Upper lobe of left lung (tissue), 6 donors: ENCODE data around the gene UACA. TPM values are rescaled to one million over a fixed set of nuclear protein-coding genes. Genes with fewer than 3 reads are reported as not detected.
A peak's percentile ranks its signal among the peaks of the same experiment; 100 is the strongest.

Experiments used
- ATAC-seq, 2 donors: fragments of 200-7000 bp; cut with Tn5 transposase; one replicate each; pipeline ENCODE4 v1.9.1; 2022; ENCODE audit warnings: mild to moderate bottlenecking in 2 of 2, moderate library complexity in 2 of 2; ENCODE audit not compliant: low FRiP score in 2 of 2
- DNase-seq, 2 donors: peaks; one replicate each; pipeline ENCODE4 v3.0.0-alpha.2; 2019 to 2020
- H3K27ac ChIP-seq, 4 donors: fragments of 200-600 bp; sonication (generic); one replicate each; pipeline ENCODE4 v1.5.1; 2016 to 2019
- H3K27me3 ChIP-seq, 4 donors: fragments of 200-600 bp; sonication (generic); one replicate each; pipeline ENCODE4 v1.5.1; 2017 to 2019
- H3K36me3 ChIP-seq, 4 donors: fragments of 200-600 bp; sonication (generic); one replicate each; pipeline ENCODE4 v1.5.1; 2016 to 2019
- H3K4me1 ChIP-seq, 4 donors: fragments of 200-600 bp; sonication (generic); one replicate each; pipeline ENCODE4 v1.5.1; 2018 to 2019
- H3K4me3 ChIP-seq, 4 donors: fragments of 200-600 bp; sonication (generic); one replicate each; pipeline ENCODE4 v1.5.1; 2017 to 2019; ENCODE audit warnings: mild to moderate bottlenecking in 2 of 4, moderate library complexity in 1 of 4
- H3K9me3 ChIP-seq, 4 donors: fragments of 200-600 bp; sonication (generic); one replicate each; pipeline ENCODE4 v1.5.1; 2018 to 2019
- EP300 ChIP-seq, 4 donors: sonication (generic); formaldehyde crosslinking; IDR thresholded peaks; one replicate each; pipeline ENCODE4 v1.5.1; 2017; ENCODE audit warnings: antibody characterized with exemption in 4 of 4, control low read depth in 2 of 4
- POLR2A ChIP-seq, 4 donors: fragments of 450-650 bp; IDR thresholded peaks; one replicate each; pipeline ENCODE4 v1.5.1; 2016 to 2017; ENCODE audit warnings: antibody characterized with exemption in 4 of 4, mild to moderate bottlenecking in 2 of 4
- POLR2AphosphoS5 ChIP-seq, 2 donors: sonication (generic); formaldehyde crosslinking; IDR thresholded peaks; one replicate each; pipeline ENCODE4 v1.5.1; 2017; ENCODE audit warnings: antibody characterized with exemption in 2 of 2
- WGBS, 2 donors: methylation state at CpG; one replicate each; pipeline ENCODE4 v1.1.5; 2017 to 2018; 5-methylcytosine and 5-hydroxymethylcytosine counted together
- total RNA-seq, 6 donors: library from RNA; depleted of rRNA in 4 of 6; stranded (reverse); fragments of >200 nt in 4 of 6; gene quantifications; one replicate each; pipeline versions ENCODE4 v1.1.0 to v1.2.1, GENCODE V29; 2016 to 2021
- TF ChIP-seq, protein P1 (sequence below), 6 experiments: fragments of 450-650 bp in 4 of 6; fragments of 200-600 bp in 2 of 6; sonication (generic) in 2 of 6; IDR thresholded peaks; one replicate each; pipeline ENCODE4 v1.5.1; 2016 to 2019; ENCODE audit warnings: antibody characterized with exemption in 6 of 6
- donor health status: DM: no; HTN: no; CAD: no; lungs with moderate emphysema.
- donor health status: DM: no; HTN: yes; CAD: no; lungs with severe emphysema.

The UACA gene
- total RNA-seq, 6 donors from 2014 or later = 23.9 to 83.8 (median 39.0) TPM

DNA sequence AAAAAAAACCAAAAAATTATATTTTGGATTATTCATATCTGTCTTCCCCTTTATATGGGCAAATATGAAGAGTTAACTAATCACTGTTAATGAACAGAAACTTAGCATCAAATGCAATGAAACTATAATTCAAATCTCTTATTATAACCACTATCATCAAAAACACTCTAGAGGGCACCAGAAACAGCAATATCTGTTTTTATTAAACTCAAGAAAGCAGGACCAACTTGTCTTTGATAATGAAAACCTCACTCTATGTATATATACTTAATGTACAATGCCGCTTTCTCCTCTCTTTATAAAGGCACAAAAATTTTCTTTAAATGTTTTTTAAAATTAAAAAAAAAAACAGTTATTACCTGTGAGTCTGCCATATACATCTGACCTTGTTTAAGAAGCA, 92.7 kb downstream of the UACA start:
- TF ChIP-seq POLR2A (IDR thresholded peaks at IDR 0.05) (no peak), EP300 (IDR thresholded peaks at IDR 0.05) (no peak), POLR2AphosphoS5 (IDR thresholded peaks at IDR 0.05) (no peak)
- TF ChIP-seq, protein P1, sequence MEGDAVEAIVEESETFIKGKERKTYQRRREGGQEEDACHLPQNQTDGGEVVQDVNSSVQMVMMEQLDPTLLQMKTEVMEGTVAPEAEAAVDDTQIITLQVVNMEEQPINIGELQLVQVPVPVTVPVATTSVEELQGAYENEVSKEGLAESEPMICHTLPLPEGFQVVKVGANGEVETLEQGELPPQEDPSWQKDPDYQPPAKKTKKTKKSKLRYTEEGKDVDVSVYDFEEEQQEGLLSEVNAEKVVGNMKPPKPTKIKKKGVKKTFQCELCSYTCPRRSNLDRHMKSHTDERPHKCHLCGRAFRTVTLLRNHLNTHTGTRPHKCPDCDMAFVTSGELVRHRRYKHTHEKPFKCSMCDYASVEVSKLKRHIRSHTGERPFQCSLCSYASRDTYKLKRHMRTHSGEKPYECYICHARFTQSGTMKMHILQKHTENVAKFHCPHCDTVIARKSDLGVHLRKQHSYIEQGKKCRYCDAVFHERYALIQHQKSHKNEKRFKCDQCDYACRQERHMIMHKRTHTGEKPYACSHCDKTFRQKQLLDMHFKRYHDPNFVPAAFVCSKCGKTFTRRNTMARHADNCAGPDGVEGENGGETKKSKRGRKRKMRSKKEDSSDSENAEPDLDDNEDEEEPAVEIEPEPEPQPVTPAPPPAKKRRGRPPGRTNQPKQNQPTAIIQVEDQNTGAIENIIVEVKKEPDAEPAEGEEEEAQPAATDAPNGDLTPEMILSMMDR (IDR thresholded peaks at IDR 0.05) = no peak
- Histone ChIP-seq H3K9me3 (no peaks in the 10 kb centered on the region), H3K27ac (no peak overlapping the region), H3K4me3 (no peak overlapping the region), H3K4me1 (peaks cover 15 to 33% (median 16%) of the 10 kb centered on the region in 4 donors), H3K27me3 (no peaks in the 10 kb centered on the region), H3K36me3 (peaks cover 0 to 31% (median 6%) of the 10 kb centered on the region in 4 donors)
- DNase-seq = no peak
- 93 to 97% methylated on average over 1 of the region's 1 CpG for WGBS, 2 donors
- ATAC-seq = no peak

DNA sequence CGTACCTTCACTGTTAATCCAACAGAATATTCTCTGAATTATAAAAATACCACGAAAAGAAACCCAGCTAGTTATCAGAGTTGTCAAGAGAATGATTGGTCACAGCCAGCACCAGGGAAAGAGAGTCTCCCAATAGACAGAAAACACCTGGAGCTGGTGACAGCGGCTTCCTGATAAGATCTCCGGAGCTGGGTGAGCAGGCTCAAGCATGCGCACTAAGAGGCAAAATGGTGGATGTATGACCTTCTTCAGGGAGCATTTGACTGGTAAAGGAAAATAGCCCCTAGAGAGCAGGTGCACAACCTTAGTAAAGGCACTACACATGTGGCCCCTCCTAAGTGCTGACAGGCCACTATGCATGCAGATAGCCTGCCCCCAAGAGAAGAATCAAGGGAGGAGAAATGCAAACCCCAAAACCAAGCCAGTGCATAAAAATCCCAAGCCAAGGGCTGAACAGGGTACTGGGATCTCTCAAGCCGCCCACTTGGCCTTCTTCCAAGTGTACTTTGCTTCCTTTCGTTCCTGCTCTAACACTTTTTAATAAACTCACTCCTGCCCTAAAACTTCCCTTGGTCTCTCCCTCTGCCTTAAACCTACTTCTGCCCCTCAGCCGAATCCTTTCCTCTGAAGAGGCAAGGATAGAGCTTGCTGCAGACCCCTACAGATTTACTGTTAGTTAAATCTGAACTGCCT, 93.2 kb downstream of the UACA start:
- H3K4me3 ChIP-seq = no peak overlapping the region
- no peak for DNase-seq
- H3K4me1 ChIP-seq = peaks cover 15 to 33% (median 18%) of the 10 kb centered on the region in 4 donors
- H3K36me3 ChIP-seq = peaks cover 0 to 26% (median 6%) of the 10 kb centered on the region in 4 donors
- no peak for ATAC-seq
- no peaks in the 10 kb centered on the region for H3K27me3 ChIP-seq
- 61 to 63% methylated on average over 8 of the region's 8 CpGs for WGBS, 2 donors
- no peak overlapping the region for H3K27ac ChIP-seq
- no peaks in the 10 kb centered on the region for H3K9me3 ChIP-seq
- no peak for TF ChIP-seq POLR2A (IDR thresholded peaks at IDR 0.05)
- TF ChIP-seq POLR2AphosphoS5 (IDR thresholded peaks at IDR 0.05) = no peak
- no peak for TF ChIP-seq EP300 (IDR thresholded peaks at IDR 0.05)
- TF ChIP-seq, protein P1 (IDR thresholded peaks at IDR 0.05) = no peak

DNA sequence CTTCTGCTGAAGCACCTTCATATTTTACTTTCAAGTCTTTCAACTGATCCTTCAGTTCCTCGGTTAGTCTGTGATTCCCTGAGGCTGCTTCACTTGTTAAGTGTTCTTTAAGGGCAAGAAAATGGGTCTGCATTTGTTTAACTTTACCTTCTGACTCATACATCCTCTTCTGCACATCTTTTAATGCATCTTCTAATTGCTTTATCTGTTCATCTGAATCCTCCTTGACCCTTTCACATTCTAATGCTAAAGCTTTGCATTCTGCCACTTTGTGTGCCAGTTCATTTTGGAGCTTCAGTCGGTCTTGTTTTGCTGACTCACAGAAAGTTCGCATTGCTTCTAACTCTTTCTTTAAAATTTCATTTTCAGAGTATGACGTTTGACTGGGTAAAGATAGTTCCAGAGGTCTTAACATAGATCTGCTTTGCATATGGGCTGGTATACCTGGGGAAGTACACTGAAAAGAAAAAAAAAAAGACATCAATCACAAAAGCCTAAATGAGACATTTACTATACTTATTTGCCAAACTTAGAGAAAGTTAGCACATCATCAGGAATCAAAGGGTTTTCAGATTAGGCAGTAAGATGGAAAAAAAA, 94.3 kb downstream of the UACA start:
- peaks cover 0 to 23% (median 9%) of the 10 kb centered on the region in 4 donors for H3K36me3 ChIP-seq
- no peak for DNase-seq
- no peaks in the 10 kb centered on the region for H3K9me3 ChIP-seq
- ATAC-seq = no peak
- H3K4me3 ChIP-seq = no peak overlapping the region
- TF ChIP-seq, protein P1 (IDR thresholded peaks at IDR 0.05) = no peak
- TF ChIP-seq POLR2AphosphoS5 (IDR thresholded peaks at IDR 0.05) = no peak
- TF ChIP-seq EP300 (IDR thresholded peaks at IDR 0.05) = no peak
- no peak for TF ChIP-seq POLR2A (IDR thresholded peaks at IDR 0.05)
- WGBS, 2 donors = 78 to 82% methylated on average over 4 of the region's 4 CpGs
- H3K27me3 ChIP-seq = no peaks in the 10 kb centered on the region
- no peak overlapping the region for H3K27ac ChIP-seq
- H3K4me1 ChIP-seq = peaks cover 15 to 33% (median 18%) of the 10 kb centered on the region in 4 donors

DNA sequence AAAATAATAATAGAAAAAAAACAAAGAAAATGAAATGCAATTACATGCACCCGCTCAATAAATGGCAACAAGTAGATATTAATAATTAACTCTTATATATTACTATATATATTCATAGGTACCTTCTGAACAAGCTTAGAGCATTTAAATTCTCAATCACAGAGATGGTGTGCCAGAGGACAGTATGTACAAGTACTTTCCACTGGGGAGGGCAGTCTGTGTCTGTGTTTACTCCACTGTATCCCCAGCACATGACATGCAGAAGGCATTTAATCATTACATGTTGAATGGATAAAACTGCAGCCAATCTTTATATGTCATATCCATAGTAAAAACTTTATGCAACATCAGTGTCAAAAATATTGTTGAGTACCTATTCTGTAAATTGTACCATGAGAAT, 97.8 kb downstream of the UACA start:
- TF ChIP-seq, protein P1 (IDR thresholded peaks at IDR 0.05) = no peak
- TF ChIP-seq POLR2A (IDR thresholded peaks at IDR 0.05) = no peak
- no peak for TF ChIP-seq POLR2AphosphoS5 (IDR thresholded peaks at IDR 0.05)
- TF ChIP-seq EP300 (IDR thresholded peaks at IDR 0.05) = no peak
- Histone ChIP-seq H3K9me3 (no peaks in the 10 kb centered on the region), H3K36me3 (peaks cover 0 to 28% (median 10%) of the 10 kb centered on the region in 4 donors), H3K4me3 (no peak overlapping the region), H3K27me3 (no peaks in the 10 kb centered on the region), H3K4me1 (peaks cover 7 to 21% (median 8%) of the 10 kb centered on the region in 4 donors), H3K27ac (peak overlapping the region in 2 of 4 donors; percentile 13 to 17)
- 91 to 100% methylated on average over 1 of the region's 1 CpG for WGBS, 2 donors
- ATAC-seq (no peak), DNase-seq (no peak)
